Hematopoietic multipotent progenitor cell treated with erythropoietin and hydrocortisone succinate and interleukin-3 and kit ligand, for 8 days (in vitro differentiated cells): ENCODE data around the gene TBC1D8.
"Not testable (repeated sequence)": the region's sequence is repeated elsewhere in the genome, so short reads cannot be mapped to it uniquely, and the experiment has no call there.

Source experiments
- DNase-seq: peaks from one replicate; pipeline ENCODE4 v3.0.0-alpha.2; 2015

TBC1D8 gene

GRCh38 chr2:101063352-101064124 is 87.6 kb downstream of the TBC1D8 start:
- no peak for DNase-seq

GRCh38 chr2:101058386-101058785 is 92.8 kb downstream of the TBC1D8 start:
- DNase-seq: no peak

- no peak for DNase-seq
Observed at GRCh38 chr2:101057051-101057933, 93.9 kb downstream of the TBC1D8 start.

GRCh38 chr2:101053117-101053516 is 98.1 kb downstream of the TBC1D8 start:
- DNase-seq: no peak

- no peak for DNase-seq
Observed at GRCh38 chr2:101052147-101052546, 99.0 kb downstream of the TBC1D8 start.

GRCh38 chr2:101050886-101051285 is 100.3 kb downstream of the TBC1D8 start:
- not testable (repeated sequence) for DNase-seq

- DNase-seq: no peak
Observed at GRCh38 chr2:101048756-101049155, 102.4 kb downstream of the TBC1D8 start.

- DNase-seq: no peak
Observed at GRCh38 chr2:101047774-101048173, 103.4 kb downstream of the TBC1D8 start.

GRCh38 chr2:101047075-101047766 is 104.0 kb downstream of the TBC1D8 start:
- no peak for DNase-seq

GRCh38 chr2:101045330-101045729 is 105.9 kb downstream of the TBC1D8 start:
- DNase-seq: no peak

- DNase-seq: no peak
Observed at GRCh38 chr2:101041413-101041812, 109.8 kb downstream of the TBC1D8 start.

DNA sequence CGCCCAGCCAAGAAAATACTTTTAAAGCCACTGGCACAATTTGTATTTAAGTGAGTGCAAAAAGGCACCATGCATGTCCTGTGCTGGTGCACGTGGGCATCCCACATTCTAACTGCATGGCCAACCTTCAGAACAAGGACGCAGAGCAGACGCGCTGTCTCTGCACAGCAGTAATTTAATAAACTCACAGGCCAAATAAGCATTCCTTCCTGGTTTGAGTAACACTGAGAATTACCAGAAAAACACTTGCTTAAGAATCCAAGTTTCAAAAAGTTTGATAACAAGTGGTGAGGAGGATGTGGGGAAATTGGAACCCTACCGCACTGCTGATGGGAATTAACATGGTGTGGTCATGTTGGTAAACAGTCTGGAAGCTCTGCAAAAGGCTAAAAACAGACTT is 110.4 kb downstream of the TBC1D8 start:
- no peak for DNase-seq

DNA sequence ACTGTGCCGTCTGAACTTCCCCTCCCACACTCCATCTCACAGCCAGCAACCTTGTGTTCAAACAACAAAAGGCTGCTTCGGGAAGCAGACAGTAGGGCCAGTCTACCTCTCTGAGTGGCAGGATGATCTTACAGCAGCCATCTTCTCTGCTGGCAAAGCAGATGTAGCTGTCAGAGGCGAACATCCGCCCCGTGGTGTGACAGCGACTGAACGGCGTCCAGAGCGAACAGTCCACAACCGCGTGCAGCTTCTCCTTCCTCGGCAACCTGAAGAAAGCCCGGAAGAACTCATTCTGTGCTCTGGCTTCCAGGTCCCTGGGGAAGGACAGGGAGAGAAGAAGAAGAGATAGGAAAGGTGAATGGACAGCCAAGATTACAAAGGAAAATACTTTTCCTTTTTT is 111.1 kb downstream of the TBC1D8 start:
- DNase-seq: no peak

DNA sequence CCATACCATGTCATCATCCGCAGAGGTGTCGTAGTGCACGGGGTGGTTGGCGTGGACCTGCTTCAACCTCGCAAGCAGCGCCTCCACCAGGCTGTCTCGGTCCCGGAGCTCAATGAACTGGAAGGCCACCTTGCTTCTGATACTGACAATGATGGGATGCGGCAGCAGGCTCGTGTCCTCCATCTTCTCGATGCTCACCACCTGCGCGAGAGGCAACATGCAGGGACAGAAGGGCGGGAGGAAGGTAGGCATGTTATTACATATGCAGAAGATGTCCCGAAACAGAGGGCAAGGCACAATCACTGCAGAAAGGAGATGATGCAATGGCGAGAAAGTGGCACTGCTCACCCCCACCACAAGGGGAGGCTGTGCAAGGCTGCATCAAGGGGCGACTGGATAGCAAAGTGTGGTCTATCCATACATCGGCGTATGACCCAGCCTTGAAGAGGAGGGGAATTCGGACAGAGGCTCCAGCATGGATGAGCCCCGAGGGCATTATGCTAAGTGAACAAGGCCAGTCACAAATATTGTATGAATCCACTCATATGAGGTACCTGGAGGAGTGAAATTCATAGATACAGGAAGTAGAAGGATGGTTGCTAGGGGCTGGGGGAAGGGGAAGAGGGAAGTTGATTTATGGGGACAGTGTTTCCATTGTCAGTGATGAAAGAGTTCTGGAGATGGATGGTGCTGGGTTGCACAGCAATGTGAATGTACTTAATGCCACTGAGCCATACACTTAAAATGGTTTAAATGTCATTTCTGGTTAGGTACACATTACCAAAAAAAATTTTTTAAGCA is 112.5 kb downstream of the TBC1D8 start:
- peak; percentile 24 for DNase-seq

DNA sequence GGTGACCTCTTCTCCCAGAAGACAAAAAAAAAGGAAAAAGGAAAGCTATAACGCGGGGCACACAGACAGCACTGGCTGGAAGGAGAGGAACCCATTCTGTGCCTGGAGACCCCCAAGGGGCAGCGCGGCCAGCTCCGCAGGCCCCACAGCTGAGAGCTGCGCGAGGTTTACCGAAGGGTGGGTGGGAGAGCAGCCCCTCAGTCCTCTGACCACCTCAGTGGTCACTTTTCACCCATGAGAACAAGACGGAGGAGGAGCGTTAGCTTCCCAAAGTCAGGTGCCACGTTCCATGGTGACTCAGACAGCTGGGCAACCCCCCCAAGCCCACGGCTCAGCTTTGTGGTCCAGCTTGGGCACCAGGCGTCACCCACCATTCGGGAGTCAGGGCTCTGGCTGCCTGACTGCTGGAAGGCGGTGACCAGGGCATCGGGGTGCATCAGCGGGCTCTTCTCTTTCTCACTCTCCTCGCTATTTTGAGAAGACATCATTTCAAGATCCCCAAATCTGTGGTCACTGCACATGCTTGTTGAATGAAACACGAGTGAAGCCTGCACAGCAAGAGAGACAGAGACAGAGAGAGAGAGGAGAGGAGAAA is 113.9 kb downstream of the TBC1D8 start:
- no peak for DNase-seq

- DNase-seq: peak; percentile 45
Observed at GRCh38 chr2:101036562-101036961, 114.6 kb downstream of the TBC1D8 start.

- no peak for DNase-seq
Observed at GRCh38 chr2:101032084-101032776, 119.0 kb downstream of the TBC1D8 start.

DNA sequence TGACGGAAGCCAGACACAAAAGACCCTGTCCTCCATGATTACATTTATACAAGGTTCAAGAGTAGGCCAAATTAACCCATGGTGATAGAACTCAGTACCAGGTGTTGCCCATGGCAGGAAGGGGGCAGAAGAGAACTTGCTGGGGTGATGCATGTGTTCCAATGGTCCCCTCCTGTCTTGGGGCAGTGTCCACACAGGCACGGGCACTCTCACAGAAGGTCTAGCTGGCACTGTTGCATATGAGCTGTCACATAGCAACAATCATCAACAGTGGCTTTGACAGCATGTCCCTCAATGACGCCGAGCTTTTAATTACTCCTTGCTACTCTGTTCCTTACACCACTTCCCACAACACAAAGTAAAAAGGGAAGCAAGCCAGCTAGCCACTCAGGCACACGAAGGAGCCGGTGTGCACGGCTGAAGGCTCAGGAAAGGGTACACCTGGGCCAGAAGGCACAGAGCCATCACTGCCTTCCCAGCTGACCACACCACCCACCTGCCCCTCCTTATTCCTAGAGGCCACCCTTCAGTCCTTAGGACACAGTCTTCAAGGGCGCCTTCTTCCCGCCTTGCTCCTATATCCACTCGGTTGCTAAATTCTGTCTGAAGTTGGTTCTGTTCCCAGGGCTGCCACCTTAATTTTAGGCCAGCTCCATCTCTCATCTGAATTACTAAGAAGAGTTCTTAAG is 120.2 kb downstream of the TBC1D8 start:
- no peak for DNase-seq

- DNase-seq: no peak
Observed at GRCh38 chr2:101027852-101028251, 123.3 kb downstream of the TBC1D8 start.

DNA sequence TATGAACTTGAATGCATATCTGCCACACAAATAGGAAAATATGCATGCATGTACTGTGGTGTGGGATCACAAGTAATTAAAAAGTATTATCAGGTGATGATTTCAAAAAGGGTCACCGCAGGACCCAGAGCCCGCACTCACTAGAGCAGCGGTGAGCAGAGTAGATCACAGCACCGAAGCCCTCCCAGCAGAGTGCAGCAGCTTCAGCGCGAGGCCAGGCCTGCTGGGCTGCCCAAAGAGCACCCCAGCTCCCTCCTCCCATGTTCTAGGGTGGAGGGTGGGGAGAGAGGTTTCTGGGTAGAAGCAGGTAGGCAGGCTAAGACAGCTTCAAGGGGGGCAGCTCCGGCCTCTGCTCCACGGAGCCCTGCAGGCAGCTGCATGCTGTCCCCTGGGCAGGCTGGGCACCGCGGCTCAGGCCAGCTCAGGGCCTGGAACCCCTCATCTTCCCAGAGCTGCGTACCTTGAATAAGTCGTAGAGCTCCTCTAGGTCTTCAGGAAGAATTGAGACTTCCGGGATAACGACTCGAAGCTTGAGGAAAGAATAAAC is 124.2 kb downstream of the TBC1D8 start:
- no peak for DNase-seq
